Measurements from ENCODE around the gene KBTBD6. TPM values are rescaled to one million over a fixed set of nuclear protein-coding genes. Genes with fewer than 3 reads are reported as not detected.

Gene KBTBD6
- total and polyA plus RNA-seq, 2 of the 8 experiments (the other 6 are each of a cell fraction or from before 2014, with no cell fraction given) = 4.5 to 11.3 TPM

DNA sequence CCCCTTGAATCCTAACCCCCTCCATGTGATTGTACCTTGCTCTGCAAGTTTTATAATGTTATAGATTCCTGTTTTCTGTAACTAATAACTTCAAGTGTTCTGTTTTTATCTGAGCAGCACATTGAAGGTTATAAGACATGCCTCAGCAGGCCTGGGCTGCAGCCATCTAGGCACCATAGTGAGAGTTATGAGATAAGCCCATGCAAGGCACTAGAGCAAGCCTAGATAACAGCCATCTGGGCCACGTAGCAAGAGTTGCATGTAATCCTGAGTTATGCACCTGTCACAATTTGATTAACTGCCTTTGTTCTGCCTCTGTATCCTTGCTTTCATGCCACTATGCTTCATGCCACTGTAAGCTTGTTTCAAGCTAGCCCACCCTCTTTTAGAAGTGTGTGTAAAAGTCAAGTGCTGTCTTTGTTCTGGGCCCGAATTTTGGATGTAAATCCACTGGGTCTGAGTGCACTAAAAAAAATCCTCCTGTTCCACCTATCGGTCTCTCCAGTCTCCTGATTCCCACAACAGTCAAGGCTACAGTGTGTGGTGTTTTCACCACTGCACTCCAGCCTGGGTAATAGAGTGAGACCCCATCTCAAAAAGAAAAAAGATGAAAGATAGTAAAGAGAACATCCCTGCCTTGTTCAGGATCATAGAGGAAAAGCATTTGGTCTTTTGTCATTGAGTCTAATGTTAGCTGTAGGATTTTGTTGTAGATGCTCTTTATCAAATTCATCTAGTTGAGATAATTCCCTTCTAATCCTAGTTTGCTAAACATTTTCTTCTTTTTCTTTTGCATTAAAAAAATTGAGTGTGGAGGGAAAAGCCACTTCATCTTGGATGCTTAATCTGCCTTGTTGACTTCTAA is 16.0 kb upstream of the KBTBD6 start:
- FAIRE-seq = no peak
- Histone ChIP-seq H3K79me2 (ENCODE audit: control insufficient read depth in 1 of 2, insufficient read depth in 2 of 2, low read length in 2 of 2) (no peaks in the 10 kb centered on the region), H4K91ac (replicated peaks; ENCODE audit: insufficient read length, low read length) (no peak overlapping the region), H4K20me1 (replicated peaks in 1 of 2; ENCODE audit: control insufficient read depth in 1 of 2, insufficient read depth in 2 of 2, low read length in 2 of 2) (no peaks in the 10 kb centered on the region), H2AK5ac (ENCODE audit: low read depth, low read length) (no peak overlapping the region), H2BK12ac (ENCODE audit: low read depth, low read length) (no peak overlapping the region), H3K9ac (replicated peaks in 1 of 4; ENCODE audit: extremely low read depth in 1 of 4, low read depth in 3 of 4, low read length in 3 of 4) (no peak overlapping the region), H2AFZ (ENCODE audit: low read length) (no peak overlapping the region), H3K36me3 (ENCODE audit: control insufficient read depth in 2 of 4, insufficient read depth in 4 of 4, low read length in 3 of 4) (peaks cover 0 to 20% (median 5%) of the 10 kb centered on the region in 4 experiments; a peak in 4 of 8 replicates), H4K8ac (ENCODE audit: extremely low read depth, insufficient read depth, low read length) (no peak overlapping the region), H2BK20ac (ENCODE audit: low read length) (no peak overlapping the region), H3K56ac (replicated peaks; ENCODE audit: insufficient read length, low read depth, low read length) (no peak overlapping the region), H2BK15ac (ENCODE audit: low read length) (no peak overlapping the region), H3K27ac (ENCODE audit: low read depth, low read length) (no peak overlapping the region), H4K5ac (ENCODE audit: insufficient read length, low read depth, low read length) (no peak overlapping the region), H3K23me2 (ENCODE audit: low read depth, low read length) (no peaks in the 10 kb centered on the region), H3K9me3 (ENCODE audit: insufficient read depth in 2 of 2, low read depth in 1 of 2, low read length in 1 of 2) (peaks cover 30 to 37% of the 10 kb centered on the region in 2 experiments), H3K27me3 (replicated peaks in 1 of 4; ENCODE audit: control insufficient read depth in 3 of 4, extremely low read depth in 1 of 4, insufficient read depth in 3 of 4, low read length in 3 of 4) (no peaks in the 10 kb centered on the region), H3K14ac (ENCODE audit: insufficient read length) (no peak overlapping the region), H3K4me2 (ENCODE audit: insufficient read depth in 1 of 2, low read depth in 2 of 2, low read length in 2 of 2) (no peak overlapping the region), H3K23ac (ENCODE audit: insufficient read length) (no peak overlapping the region), H2BK5ac (ENCODE audit: low read depth, low read length) (no peak overlapping the region), H3K4me1 (replicated peaks in 1 of 4; ENCODE audit: control insufficient read depth in 3 of 4, insufficient read depth in 4 of 4, low read length in 3 of 4) (no peaks in the 10 kb centered on the region), H3K18ac (ENCODE audit: extremely low read depth, low read length) (no peak overlapping the region), H2BK120ac (replicated peaks; ENCODE audit: low read depth, low read length) (no peak overlapping the region), H3K4ac (replicated peaks; ENCODE audit: insufficient read length, low read depth, low read length) (no peak overlapping the region), H3K4me3 (ENCODE audit: extremely low read depth in 1 of 4, insufficient read depth in 2 of 4, low read depth in 3 of 4, low read length in 4 of 4) (no peak overlapping the region), H3K79me1 (ENCODE audit: low read depth, low read length) (no peaks in the 10 kb centered on the region)
- CTCF ChIA-PET (ENCODE audit: partially characterized antibody) = no interaction called here
- TF ChIP-seq POU5F1 (IDR thresholded peaks at IDR 0.05; ENCODE audit: low read depth, low read length) (0 out of 2 replicates have a peak, but pooled peaks have one; percentile 29), KDM1A (IDR thresholded peaks at IDR 0.05; ENCODE audit: borderline replicate concordance, low read length) (peak; percentile 50; the same call in 1 of the 2 replicates), CBX5 (IDR thresholded peaks at IDR 0.05; ENCODE audit: low read depth, low read length) (0 out of 2 replicates have a peak, but pooled peaks have one; percentile 87), TCF12 (IDR thresholded peaks at IDR 0.05; ENCODE audit: low read depth, low read length) (0 out of 2 replicates have a peak, but pooled peaks have one; percentile 33), EP300 (IDR thresholded peaks at IDR 0.05; ENCODE audit: borderline replicate concordance in 1 of 2, low read depth in 2 of 2, low read length in 2 of 2) (peak in 1 of 2 experiments; percentile 70; a peak in 1 of 3 replicates)
- TF ChIP-seq, protein P1, sequence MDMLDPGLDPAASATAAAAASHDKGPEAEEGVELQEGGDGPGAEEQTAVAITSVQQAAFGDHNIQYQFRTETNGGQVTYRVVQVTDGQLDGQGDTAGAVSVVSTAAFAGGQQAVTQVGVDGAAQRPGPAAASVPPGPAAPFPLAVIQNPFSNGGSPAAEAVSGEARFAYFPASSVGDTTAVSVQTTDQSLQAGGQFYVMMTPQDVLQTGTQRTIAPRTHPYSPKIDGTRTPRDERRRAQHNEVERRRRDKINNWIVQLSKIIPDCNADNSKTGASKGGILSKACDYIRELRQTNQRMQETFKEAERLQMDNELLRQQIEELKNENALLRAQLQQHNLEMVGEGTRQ (IDR thresholded peaks at IDR 0.05; ENCODE audit: low read length) = no peak
- TF ChIP-seq, protein P2, sequence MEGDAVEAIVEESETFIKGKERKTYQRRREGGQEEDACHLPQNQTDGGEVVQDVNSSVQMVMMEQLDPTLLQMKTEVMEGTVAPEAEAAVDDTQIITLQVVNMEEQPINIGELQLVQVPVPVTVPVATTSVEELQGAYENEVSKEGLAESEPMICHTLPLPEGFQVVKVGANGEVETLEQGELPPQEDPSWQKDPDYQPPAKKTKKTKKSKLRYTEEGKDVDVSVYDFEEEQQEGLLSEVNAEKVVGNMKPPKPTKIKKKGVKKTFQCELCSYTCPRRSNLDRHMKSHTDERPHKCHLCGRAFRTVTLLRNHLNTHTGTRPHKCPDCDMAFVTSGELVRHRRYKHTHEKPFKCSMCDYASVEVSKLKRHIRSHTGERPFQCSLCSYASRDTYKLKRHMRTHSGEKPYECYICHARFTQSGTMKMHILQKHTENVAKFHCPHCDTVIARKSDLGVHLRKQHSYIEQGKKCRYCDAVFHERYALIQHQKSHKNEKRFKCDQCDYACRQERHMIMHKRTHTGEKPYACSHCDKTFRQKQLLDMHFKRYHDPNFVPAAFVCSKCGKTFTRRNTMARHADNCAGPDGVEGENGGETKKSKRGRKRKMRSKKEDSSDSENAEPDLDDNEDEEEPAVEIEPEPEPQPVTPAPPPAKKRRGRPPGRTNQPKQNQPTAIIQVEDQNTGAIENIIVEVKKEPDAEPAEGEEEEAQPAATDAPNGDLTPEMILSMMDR (IDR thresholded peaks at IDR 0.05; ENCODE audit: control extremely low read depth in 1 of 3, insufficient read depth in 1 of 3, low read depth in 1 of 3, low read length in 3 of 3) = no peak
- 86% methylated on average over 3 of the region's 3 CpGs; no CpG with 5 or more reads in 1 of the 2 experiments for WGBS, 2 experiments (ENCODE audit: extremely low coverage in 1 of 2, insufficient coverage in 1 of 2, insufficient read length in 1 of 2, insufficient replicate concordance in 2 of 2, low coverage in 1 of 2, low lambda C conversion rate in 2 of 2, missing lambda C conversion rate in 1 of 2)
- POLR2A ChIA-PET (ENCODE audit: partially characterized antibody) = no interaction called here
- no peak for DNase-seq (ENCODE audit: low read depth in 1 of 2, low spot score in 2 of 2)

Data from H1 (cell line).